Sigmoid colon (tissue), 7 donors: ENCODE data around the gene B3GALNT1. TPM values are rescaled to one million over a fixed set of nuclear protein-coding genes. Genes with fewer than 3 reads are reported as not detected.

Experiments
- DNase-seq: peaks from one replicate; pipeline ENCODE4 v3.0.0-alpha.2; 2019
- H3K27ac ChIP-seq, 4 donors: fragments of 200-600 bp; sonication (generic); one replicate each; pipeline ENCODE4 v1.5.1; 2016 to 2019; ENCODE audit warnings: mild to moderate bottlenecking in 1 of 4
- H3K27me3 ChIP-seq, 3 donors: fragments of 200-600 bp; sonication (generic); one replicate each; pipeline ENCODE4 v1.5.1; 2019; ENCODE audit warnings: mild to moderate bottlenecking in 1 of 3
- H3K36me3 ChIP-seq, 4 donors: fragments of 200-600 bp; sonication (generic); one replicate each; pipeline ENCODE4 v1.5.1; 2016 to 2019
- H3K4me1 ChIP-seq, 4 donors: fragments of 200-600 bp; sonication (generic); one replicate each; pipeline ENCODE4 v1.5.1; 2017 to 2019
- H3K4me3 ChIP-seq, 4 donors: fragments of 200-600 bp; sonication (generic); one replicate each; pipeline ENCODE4 v1.5.1; 2017 to 2019; ENCODE audit warnings: mild to moderate bottlenecking in 2 of 4, moderate library complexity in 1 of 4
- H3K9me3 ChIP-seq, 4 donors: fragments of 200-600 bp in 3 of 4; sonication (generic) in 3 of 4; one replicate each; pipeline versions ENCODE4 v1.5.1 to v1.6.1; 2013 to 2019
- EP300 ChIP-seq, 4 donors: sonication (generic); formaldehyde crosslinking; IDR thresholded peaks; one replicate each; pipeline ENCODE4 v1.6.1; 2017; ENCODE audit warnings: antibody characterized with exemption in 4 of 4
- POLR2A ChIP-seq, 2 donors: fragments of 450-650 bp; IDR thresholded peaks; one replicate each; pipeline ENCODE4 v1.6.1; 2016; ENCODE audit warnings: antibody characterized with exemption in 2 of 2, mild to moderate bottlenecking in 2 of 2, moderate library complexity in 2 of 2
- POLR2AphosphoS5 ChIP-seq, 4 donors: sonication (generic); formaldehyde crosslinking; IDR thresholded peaks; one replicate each; pipeline ENCODE4 v1.6.1; 2017; ENCODE audit warnings: antibody characterized with exemption in 4 of 4
- WGBS, 2 donors: extraction: QIAGEN DNeasy Blood & Tissue Kit; methylation state at CpG; one replicate each; pipeline ENCODE4 v1.1.7; 2013; 5-methylcytosine and 5-hydroxymethylcytosine counted together
- intact Hi-C: fragments of 100-400 bp; cut with DNase I; formaldehyde crosslinking; loops from one replicate; pipeline ENCODE4 v1.15.1; 2023
- polyA plus RNA-seq, 3 donors: library from polyadenylated mRNA; stranded (reverse); fragments of 200-250 nt; gene quantifications; one replicate each; pipeline ENCODE4 v1.2.3, GENCODE V29; 2013
- total RNA-seq, 4 donors: library from RNA; depleted of rRNA; stranded (reverse); fragments of >200 nt; gene quantifications; one replicate each; pipeline ENCODE4 v1.1.0, GENCODE V29; 2016
- TF ChIP-seq, protein P1 (sequence below), 4 experiments: fragments of 450-650 bp in 3 of 4; fragments of 200-600 bp in 1 of 4; IDR thresholded peaks; one replicate each; pipeline ENCODE4 v1.5.1; 2016 to 2019; ENCODE audit warnings: antibody characterized with exemption in 4 of 4, mild to moderate bottlenecking in 3 of 4, moderate library complexity in 2 of 4
- donor health status: healthy with polysubstance abuse.
- donor health status: Bipolar disorder and iron deficiency.
- donor health status: healthy.

B3GALNT1 gene
- total and polyA plus RNA-seq, 7 donors: 0.60 to 5.4 (median 2.5) TPM

GRCh38 chr3:161093895-161094294 lies 11.3 kb downstream of the B3GALNT1 start:
- intact Hi-C loops: no loop called here
- no peak for DNase-seq
- Histone ChIP-seq H3K9me3 (no peaks in the 10 kb centered on the region), H3K27ac (no peak overlapping the region), H3K36me3 (peaks cover 0 to 5% (median 0%) of the 10 kb centered on the region in 4 donors), H3K27me3 (no peaks in the 10 kb centered on the region), H3K4me3 (no peak overlapping the region), H3K4me1 (no peaks in the 10 kb centered on the region)
- no peak for TF ChIP-seq POLR2A (IDR thresholded peaks at IDR 0.05)
- TF ChIP-seq POLR2AphosphoS5 (IDR thresholded peaks at IDR 0.05): no peak
- TF ChIP-seq, protein P1, sequence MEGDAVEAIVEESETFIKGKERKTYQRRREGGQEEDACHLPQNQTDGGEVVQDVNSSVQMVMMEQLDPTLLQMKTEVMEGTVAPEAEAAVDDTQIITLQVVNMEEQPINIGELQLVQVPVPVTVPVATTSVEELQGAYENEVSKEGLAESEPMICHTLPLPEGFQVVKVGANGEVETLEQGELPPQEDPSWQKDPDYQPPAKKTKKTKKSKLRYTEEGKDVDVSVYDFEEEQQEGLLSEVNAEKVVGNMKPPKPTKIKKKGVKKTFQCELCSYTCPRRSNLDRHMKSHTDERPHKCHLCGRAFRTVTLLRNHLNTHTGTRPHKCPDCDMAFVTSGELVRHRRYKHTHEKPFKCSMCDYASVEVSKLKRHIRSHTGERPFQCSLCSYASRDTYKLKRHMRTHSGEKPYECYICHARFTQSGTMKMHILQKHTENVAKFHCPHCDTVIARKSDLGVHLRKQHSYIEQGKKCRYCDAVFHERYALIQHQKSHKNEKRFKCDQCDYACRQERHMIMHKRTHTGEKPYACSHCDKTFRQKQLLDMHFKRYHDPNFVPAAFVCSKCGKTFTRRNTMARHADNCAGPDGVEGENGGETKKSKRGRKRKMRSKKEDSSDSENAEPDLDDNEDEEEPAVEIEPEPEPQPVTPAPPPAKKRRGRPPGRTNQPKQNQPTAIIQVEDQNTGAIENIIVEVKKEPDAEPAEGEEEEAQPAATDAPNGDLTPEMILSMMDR (IDR thresholded peaks at IDR 0.05): no peak
- TF ChIP-seq EP300 (IDR thresholded peaks at IDR 0.05): no peak

GRCh38 chr3:161084277-161084676 lies 20.9 kb downstream of the B3GALNT1 start:
- H3K27me3 ChIP-seq: no peaks in the 10 kb centered on the region
- no peaks in the 10 kb centered on the region for H3K4me1 ChIP-seq
- no peaks in the 10 kb centered on the region for H3K9me3 ChIP-seq
- TF ChIP-seq POLR2A (IDR thresholded peaks at IDR 0.05): no peak
- no peak for DNase-seq
- H3K36me3 ChIP-seq: peaks cover 0 to 10% (median 0%) of the 10 kb centered on the region in 4 donors
- intact Hi-C loops: no loop called here
- WGBS, 2 donors: 80 to 82% methylated on average over 2 of the region's 2 CpGs
- H3K4me3 ChIP-seq: no peak overlapping the region
- H3K27ac ChIP-seq: no peak overlapping the region

GRCh38 chr3:161083131-161083530 lies 22.0 kb downstream of the B3GALNT1 start:
- TF ChIP-seq, protein P1 (IDR thresholded peaks at IDR 0.05): no peak
- TF ChIP-seq POLR2A (IDR thresholded peaks at IDR 0.05): no peak
- intact Hi-C loops: no loop called here
- Histone ChIP-seq H3K4me1 (no peaks in the 10 kb centered on the region), H3K27ac (no peak overlapping the region), H3K9me3 (no peaks in the 10 kb centered on the region), H3K4me3 (no peak overlapping the region), H3K27me3 (no peaks in the 10 kb centered on the region), H3K36me3 (peaks cover 0 to 10% (median 0%) of the 10 kb centered on the region in 4 donors)
- DNase-seq: no peak
- 95 to 97% methylated on average over 1 of the region's 1 CpG for WGBS, 2 donors

DNA sequence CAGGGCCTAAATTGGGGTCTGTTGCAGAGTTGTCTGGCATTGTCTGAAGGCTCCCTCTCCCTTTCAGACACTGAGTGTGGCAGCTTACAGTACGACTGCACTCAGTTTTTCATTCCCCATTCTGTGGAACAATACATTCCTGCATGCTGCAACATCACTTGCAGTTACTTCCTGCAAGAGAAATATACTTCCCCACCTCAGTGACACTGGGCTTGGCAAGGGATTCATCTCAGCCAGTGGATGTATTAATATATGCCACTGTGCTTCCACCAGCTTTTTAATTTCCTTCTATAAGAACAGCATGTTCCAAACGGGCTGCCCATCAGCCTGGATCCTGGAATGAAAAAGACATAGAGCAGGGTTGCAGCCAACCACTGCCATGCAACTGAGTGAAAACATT lies 23.1 kb downstream of the B3GALNT1 start:
- Histone ChIP-seq H3K4me1 (no peaks in the 10 kb centered on the region), H3K27ac (peak overlapping the region in 1 of 4 donors; percentile 12), H3K27me3 (no peaks in the 10 kb centered on the region), H3K4me3 (no peak overlapping the region), H3K36me3 (peaks cover 0 to 10% (median 0%) of the 10 kb centered on the region in 4 donors), H3K9me3 (no peaks in the 10 kb centered on the region)
- DNase-seq: no peak
- intact Hi-C loops: no loop called here
- no peak for TF ChIP-seq EP300 (IDR thresholded peaks at IDR 0.05)
- TF ChIP-seq, protein P1 (IDR thresholded peaks at IDR 0.05): no peak
- no peak for TF ChIP-seq POLR2A (IDR thresholded peaks at IDR 0.05)
- TF ChIP-seq POLR2AphosphoS5 (IDR thresholded peaks at IDR 0.05): no peak
- WGBS, 2 donors: 61 to 75% methylated on average over 2 of the region's 2 CpGs

- Histone ChIP-seq H3K27ac (peak overlapping the region in 1 of 4 donors; percentile 12), H3K36me3 (peaks cover 0 to 10% (median 0%) of the 10 kb centered on the region in 4 donors), H3K27me3 (no peaks in the 10 kb centered on the region), H3K9me3 (no peaks in the 10 kb centered on the region), H3K4me3 (no peak overlapping the region), H3K4me1 (no peaks in the 10 kb centered on the region)
- TF ChIP-seq, protein P1 (IDR thresholded peaks at IDR 0.05): no peak
- no peak for TF ChIP-seq POLR2AphosphoS5 (IDR thresholded peaks at IDR 0.05)
- intact Hi-C loops: no loop called here
- WGBS, 2 donors: 45 to 48% methylated on average over 4 of the region's 4 CpGs
- DNase-seq: no peak
Measured at GRCh38 chr3:161081633-161082032, 23.5 kb downstream of the B3GALNT1 start.
